Esophagus muscularis mucosa (tissue), 4 donors: ENCODE measurements around the gene BATF2. TPM values are rescaled to one million over a fixed set of nuclear protein-coding genes. Genes with fewer than 3 reads are reported as not detected.

Experiments
- DNase-seq: peaks from one replicate; pipeline ENCODE4 v3.0.0-alpha.2; 2017; ENCODE audit errors: extremely low spot score
- H3K27ac ChIP-seq, 4 donors: fragments of 200-600 bp; sonication (generic); replicated peaks in 1 of 4; 1 replicate in 3 of 4; 2 replicates in 1 of 4; pipeline ENCODE4 v1.5.1; 2016 to 2019; ENCODE audit warnings: mild to moderate bottlenecking in 1 of 4
- H3K27me3 ChIP-seq, 4 donors: fragments of 200-600 bp; sonication (generic); one replicate each; pipeline versions ENCODE4 v1.5.1 to v1.6.0; 2016 to 2019
- H3K36me3 ChIP-seq, 4 donors: fragments of 200-600 bp; sonication (generic); one replicate each; pipeline ENCODE4 v1.5.1; 2016 to 2019
- H3K4me1 ChIP-seq, 4 donors: fragments of 200-600 bp; sonication (generic); one replicate each; pipeline ENCODE4 v1.5.1; 2016 to 2019
- H3K4me3 ChIP-seq, 4 donors: fragments of 200-600 bp; sonication (generic); 1 replicate in 2 of 4; 2 replicates in 2 of 4; pipeline ENCODE4 v1.5.1; 2016 to 2019; ENCODE audit warnings: mild to moderate bottlenecking in 4 of 4, moderate library complexity in 1 of 4
- H3K9me3 ChIP-seq, 4 donors: fragments of 200-600 bp; sonication (generic); 1 replicate in 3 of 4; 2 replicates in 1 of 4; pipeline ENCODE4 v1.5.1; 2016 to 2019
- EP300 ChIP-seq: sonication (generic); formaldehyde crosslinking; IDR thresholded peaks from one replicate; pipeline ENCODE4 v1.6.1; 2017; ENCODE audit warnings: antibody characterized with exemption
- POLR2A ChIP-seq: fragments of 450-650 bp; IDR thresholded peaks from one replicate; pipeline ENCODE4 v1.6.1; 2017; ENCODE audit warnings: antibody characterized with exemption, moderate library complexity, mild to moderate bottlenecking, low read depth
- POLR2AphosphoS5 ChIP-seq, 2 donors: sonication (generic); formaldehyde crosslinking; IDR thresholded peaks; one replicate each; pipeline ENCODE4 v1.6.1; 2017; ENCODE audit warnings: antibody characterized with exemption in 2 of 2
- WGBS: methylation state at CpG from one replicate; pipeline ENCODE4 v1.1.5; 2018; 5-methylcytosine and 5-hydroxymethylcytosine counted together
- intact Hi-C: fragments of 100-400 bp; cut with DNase I; formaldehyde crosslinking; loops from one replicate; pipeline ENCODE4 v1.15.1; 2023
- total RNA-seq, 4 donors: library from RNA; depleted of rRNA; stranded (reverse); fragments of >200 nt; gene quantifications; one replicate each; pipeline versions ENCODE4 v1.1.0 to v1.2.1, GENCODE V29; 2016
- TF ChIP-seq, protein P1 (sequence below), 3 experiments: fragments of 200-600 bp in 2 of 3; fragments of 450-650 bp in 1 of 3; sonication (generic) in 2 of 3; IDR thresholded peaks; one replicate each; pipeline ENCODE4 v1.5.1; 2017 to 2019; ENCODE audit warnings: antibody characterized with exemption in 3 of 3, mild to moderate bottlenecking in 2 of 3, moderate library complexity in 1 of 3

BATF2 gene
- total RNA-seq, 4 donors from 2014 or later: 0.42 to 5.1 (median 3.1) TPM

- H3K36me3 ChIP-seq: peaks cover 2 to 26% (median 20%) of the 10 kb centered on the region in 4 donors
- H3K4me3 ChIP-seq: peak overlapping the region; percentile 70 to 97 (median 82)
- WGBS: 50% methylated on average over 15 of the region's 23 CpGs
- intact Hi-C loops: loop anchor here (5.0 to 10.0 kb wide), 3 partner anchors 68 to 170 kb away; partner anchors contain the start of genes CDC42BPG, CDCA5, TM7SF2 and ZFPL1
- H3K4me1 ChIP-seq: peaks cover 16 to 37% (median 34%) of the 10 kb centered on the region in 4 donors
- DNase-seq: no peak
- H3K27ac ChIP-seq: peak overlapping the region; percentile 97 to 100 (median 98)
- no peak for TF ChIP-seq POLR2A
- TF ChIP-seq EP300: no peak
- no peak for TF ChIP-seq POLR2AphosphoS5 (IDR thresholded peaks at IDR 0.05)
- TF ChIP-seq, protein P1, sequence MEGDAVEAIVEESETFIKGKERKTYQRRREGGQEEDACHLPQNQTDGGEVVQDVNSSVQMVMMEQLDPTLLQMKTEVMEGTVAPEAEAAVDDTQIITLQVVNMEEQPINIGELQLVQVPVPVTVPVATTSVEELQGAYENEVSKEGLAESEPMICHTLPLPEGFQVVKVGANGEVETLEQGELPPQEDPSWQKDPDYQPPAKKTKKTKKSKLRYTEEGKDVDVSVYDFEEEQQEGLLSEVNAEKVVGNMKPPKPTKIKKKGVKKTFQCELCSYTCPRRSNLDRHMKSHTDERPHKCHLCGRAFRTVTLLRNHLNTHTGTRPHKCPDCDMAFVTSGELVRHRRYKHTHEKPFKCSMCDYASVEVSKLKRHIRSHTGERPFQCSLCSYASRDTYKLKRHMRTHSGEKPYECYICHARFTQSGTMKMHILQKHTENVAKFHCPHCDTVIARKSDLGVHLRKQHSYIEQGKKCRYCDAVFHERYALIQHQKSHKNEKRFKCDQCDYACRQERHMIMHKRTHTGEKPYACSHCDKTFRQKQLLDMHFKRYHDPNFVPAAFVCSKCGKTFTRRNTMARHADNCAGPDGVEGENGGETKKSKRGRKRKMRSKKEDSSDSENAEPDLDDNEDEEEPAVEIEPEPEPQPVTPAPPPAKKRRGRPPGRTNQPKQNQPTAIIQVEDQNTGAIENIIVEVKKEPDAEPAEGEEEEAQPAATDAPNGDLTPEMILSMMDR (IDR thresholded peaks at IDR 0.05): no peak
- no peaks in the 10 kb centered on the region for H3K27me3 ChIP-seq
- H3K9me3 ChIP-seq: no peaks in the 10 kb centered on the region
Observed at GRCh38 chr11:65014726-65015227, 18.0 kb upstream of the BATF2 start.

GRCh38 chr11:65013888-65014725 lies 17.3 kb upstream of the BATF2 start, which contains the start of gene ARL2:
Gene ARL2, plus strand, starts transcription at chr11:65014160. Its CDS starts 48 bp downstream, at chr11:65014208.
- TF ChIP-seq POLR2AphosphoS5 (IDR thresholded peaks at IDR 0.05) (peak in 1 of 2 donors; percentile 61), POLR2A (peak; percentile 31), EP300 (no peak)
- TF ChIP-seq, protein P1 (IDR thresholded peaks at IDR 0.05): peak; percentile 81 to 87 (median 84)
- H3K9me3 ChIP-seq: no peaks in the 10 kb centered on the region
- intact Hi-C loops: loop anchor here (5.0 to 10.0 kb wide), 3 partner anchors 68 to 169 kb away; partner anchors contain the start of genes CDC42BPG, CDCA5, TM7SF2 and ZFPL1
- H3K27ac ChIP-seq: peak within 1 kb of the TSS; percentile 97 to 100 (median 98)
- H3K4me1 ChIP-seq: peaks cover 16 to 37% (median 34%) of the 10 kb centered on the region in 4 donors
- H3K4me3 ChIP-seq: peak within 1 kb of the TSS; percentile 70 to 97 (median 82)
- WGBS: under 1% methylated on average over 18 of the region's 96 CpGs
- DNase-seq: peak; percentile 97
- no peaks in the 10 kb centered on the region for H3K27me3 ChIP-seq
- peaks cover 0 to 19% (median 13%) of the 10 kb centered on the region in 4 donors for H3K36me3 ChIP-seq

GRCh38 chr11:65013130-65013887 lies 16.5 kb upstream of the BATF2 start:
- intact Hi-C loops: loop anchor here (5.0 to 10.0 kb wide), 3 partner anchors 69 to 169 kb away; partner anchors contain the start of genes CDC42BPG, CDCA5, TM7SF2 and ZFPL1
- Histone ChIP-seq H3K9me3 (no peaks in the 10 kb centered on the region), H3K27ac (peak overlapping the region; percentile 97 to 100 (median 98)), H3K36me3 (peaks cover 0 to 11% (median 5%) of the 10 kb centered on the region in 4 donors), H3K27me3 (no peaks in the 10 kb centered on the region), H3K4me3 (peak overlapping the region; percentile 70 to 97 (median 82)), H3K4me1 (peaks cover 16 to 37% (median 34%) of the 10 kb centered on the region in 4 donors)
- TF ChIP-seq EP300: no peak
- no peak for TF ChIP-seq POLR2A
- TF ChIP-seq, protein P1 (IDR thresholded peaks at IDR 0.05): peak; percentile 71 to 86 (median 75)
- peak; percentile 71 to 89 for TF ChIP-seq POLR2AphosphoS5 (IDR thresholded peaks at IDR 0.05)
- 24% methylated on average over 11 of the region's 22 CpGs for WGBS
- peak; percentile 99 for DNase-seq

- no peaks in the 10 kb centered on the region for H3K36me3 ChIP-seq
- WGBS: 86% methylated on average over 2 of the region's 2 CpGs
- no peak overlapping the region for H3K4me3 ChIP-seq
- no peak for TF ChIP-seq POLR2A
- TF ChIP-seq POLR2AphosphoS5 (IDR thresholded peaks at IDR 0.05): no peak
- TF ChIP-seq EP300: no peak
- TF ChIP-seq, protein P1 (IDR thresholded peaks at IDR 0.05): no peak
- no peaks in the 10 kb centered on the region for H3K27me3 ChIP-seq
- no peak overlapping the region for H3K27ac ChIP-seq
- no peak for DNase-seq
- intact Hi-C loops: no loop called here
- no peaks in the 10 kb centered on the region for H3K9me3 ChIP-seq
- H3K4me1 ChIP-seq: peaks cover 8 to 12% (median 10%) of the 10 kb centered on the region in 4 donors
Observed at GRCh38 chr11:65008873-65009272, 12.1 kb upstream of the BATF2 start.
